Measurements from ENCODE around the gene PIAS4.

DNA sequence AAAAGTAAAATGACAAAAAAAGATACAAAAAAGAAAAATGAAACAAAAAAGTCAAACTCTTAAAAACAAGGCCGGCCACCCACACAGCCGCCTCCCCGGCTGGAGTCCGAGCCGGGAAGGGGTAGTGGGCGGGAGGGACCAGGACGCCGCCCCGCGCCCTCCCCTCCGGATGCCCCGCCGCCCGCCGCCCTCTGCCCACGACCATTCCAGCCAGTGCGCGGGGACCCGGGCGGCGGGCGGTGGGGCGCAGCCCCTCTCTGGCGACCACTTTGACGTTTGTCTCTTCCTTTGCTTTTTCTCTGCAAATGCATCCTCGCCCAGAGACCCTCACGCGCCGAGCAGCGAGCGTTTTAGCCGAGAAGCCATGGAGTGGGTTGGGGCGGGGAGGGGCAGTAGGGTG lies 30.5 kb downstream of the PIAS4 start:
- TF ChIP-seq, protein P1, sequence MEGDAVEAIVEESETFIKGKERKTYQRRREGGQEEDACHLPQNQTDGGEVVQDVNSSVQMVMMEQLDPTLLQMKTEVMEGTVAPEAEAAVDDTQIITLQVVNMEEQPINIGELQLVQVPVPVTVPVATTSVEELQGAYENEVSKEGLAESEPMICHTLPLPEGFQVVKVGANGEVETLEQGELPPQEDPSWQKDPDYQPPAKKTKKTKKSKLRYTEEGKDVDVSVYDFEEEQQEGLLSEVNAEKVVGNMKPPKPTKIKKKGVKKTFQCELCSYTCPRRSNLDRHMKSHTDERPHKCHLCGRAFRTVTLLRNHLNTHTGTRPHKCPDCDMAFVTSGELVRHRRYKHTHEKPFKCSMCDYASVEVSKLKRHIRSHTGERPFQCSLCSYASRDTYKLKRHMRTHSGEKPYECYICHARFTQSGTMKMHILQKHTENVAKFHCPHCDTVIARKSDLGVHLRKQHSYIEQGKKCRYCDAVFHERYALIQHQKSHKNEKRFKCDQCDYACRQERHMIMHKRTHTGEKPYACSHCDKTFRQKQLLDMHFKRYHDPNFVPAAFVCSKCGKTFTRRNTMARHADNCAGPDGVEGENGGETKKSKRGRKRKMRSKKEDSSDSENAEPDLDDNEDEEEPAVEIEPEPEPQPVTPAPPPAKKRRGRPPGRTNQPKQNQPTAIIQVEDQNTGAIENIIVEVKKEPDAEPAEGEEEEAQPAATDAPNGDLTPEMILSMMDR (IDR thresholded peaks at IDR 0.05), result no peak
- TF ChIP-seq POLR2A (IDR thresholded peaks at IDR 0.05), result no peak
- no peak for TF ChIP-seq EP300 (IDR thresholded peaks at IDR 0.05)
